ENCODE results near the gene FAM131A.

GRCh38 chr3:184327171-184327570, 10.2 kb upstream of the FAM131A start:
- TF ChIP-seq, protein P1, sequence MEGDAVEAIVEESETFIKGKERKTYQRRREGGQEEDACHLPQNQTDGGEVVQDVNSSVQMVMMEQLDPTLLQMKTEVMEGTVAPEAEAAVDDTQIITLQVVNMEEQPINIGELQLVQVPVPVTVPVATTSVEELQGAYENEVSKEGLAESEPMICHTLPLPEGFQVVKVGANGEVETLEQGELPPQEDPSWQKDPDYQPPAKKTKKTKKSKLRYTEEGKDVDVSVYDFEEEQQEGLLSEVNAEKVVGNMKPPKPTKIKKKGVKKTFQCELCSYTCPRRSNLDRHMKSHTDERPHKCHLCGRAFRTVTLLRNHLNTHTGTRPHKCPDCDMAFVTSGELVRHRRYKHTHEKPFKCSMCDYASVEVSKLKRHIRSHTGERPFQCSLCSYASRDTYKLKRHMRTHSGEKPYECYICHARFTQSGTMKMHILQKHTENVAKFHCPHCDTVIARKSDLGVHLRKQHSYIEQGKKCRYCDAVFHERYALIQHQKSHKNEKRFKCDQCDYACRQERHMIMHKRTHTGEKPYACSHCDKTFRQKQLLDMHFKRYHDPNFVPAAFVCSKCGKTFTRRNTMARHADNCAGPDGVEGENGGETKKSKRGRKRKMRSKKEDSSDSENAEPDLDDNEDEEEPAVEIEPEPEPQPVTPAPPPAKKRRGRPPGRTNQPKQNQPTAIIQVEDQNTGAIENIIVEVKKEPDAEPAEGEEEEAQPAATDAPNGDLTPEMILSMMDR (conservative IDR thresholded peaks at IDR 0.05; ENCODE audit: low read depth, low read length) = no peak
- TF ChIP-seq MXI1 (IDR thresholded peaks at IDR 0.05; ENCODE audit: borderline replicate concordance, low read depth, low read length) = no peak
- no peak for TF ChIP-seq RFX5 (IDR thresholded peaks at IDR 0.05; ENCODE audit: low read depth, low read length)

Data from IMR-90 (cell line).